HCT116 (cell line): Measurements from ENCODE around the gene ARIH2.

Experiments
- CEBPB ChIP-seq: IDR thresholded peaks from 2 replicates; pipeline ENCODE4 v1.6.1; 2012; ENCODE audit warnings: low read depth
- CTCF ChIP-seq, 3 experiments: fragments of 200-600 bp in 1 of 3; sonication (generic) in 1 of 3; IDR thresholded peaks in 2 of 3; conservative IDR thresholded peaks in 1 of 3; 2 replicates each; pipeline ENCODE4 v1.5.1; 2012 to 2017; ENCODE audit warnings: low read depth in 2 of 3, low read length in 2 of 3, antibody characterized with exemption in 1 of 3, borderline replicate concordance in 1 of 3, control low read depth in 1 of 3, mild to moderate bottlenecking in 1 of 3, mixed read lengths in 1 of 3, mixed run types in 1 of 3, moderate library complexity in 1 of 3; ENCODE audit not compliant: insufficient read depth in 1 of 3
- EZH2phosphoT487 ChIP-seq: fragments of 200-600 bp; IDR thresholded peaks from 2 replicates; pipeline ENCODE4 v1.6.1; 2018; ENCODE audit warnings: antibody characterized with exemption, borderline replicate concordance
- MAX ChIP-seq: IDR thresholded peaks from 2 replicates; pipeline ENCODE4 v1.6.1; 2012
- POLR2A ChIP-seq: IDR thresholded peaks from 2 replicates; pipeline ENCODE4 v1.7.0; 2011; ENCODE audit warnings: borderline replicate concordance; ENCODE audit not compliant: insufficient read depth, insufficient read length; ENCODE audit errors: extremely low read depth
- POLR2AphosphoS5 ChIP-seq: IDR thresholded peaks from 2 replicates; pipeline ENCODE4 v1.6.1; 2011; ENCODE audit warnings: mild to moderate bottlenecking, low read depth, low read length, moderate library complexity
- SRF ChIP-seq: IDR thresholded peaks from 2 replicates; pipeline ENCODE4 v1.6.1; 2012; ENCODE audit warnings: low read depth
- YY1 ChIP-seq: IDR thresholded peaks from 2 replicates; pipeline ENCODE4 v1.6.1; 2011; ENCODE audit warnings: low read length, low read depth, moderate library complexity, mild to moderate bottlenecking; ENCODE audit not compliant: insufficient replicate concordance; ENCODE audit errors: extremely low read depth
- ZBTB33 ChIP-seq: IDR thresholded peaks from 2 replicates; pipeline ENCODE4 v1.6.1; 2011; ENCODE audit warnings: mild to moderate bottlenecking, low read length, moderate library complexity; ENCODE audit not compliant: insufficient replicate concordance; ENCODE audit errors: extremely low read depth

- TF ChIP-seq CTCF (IDR thresholded peaks at IDR 0.05 in 2 of 3, conservative IDR thresholded peaks at IDR 0.05 in 1 of 3; ENCODE audit: borderline replicate concordance in 1 of 3, insufficient read depth in 1 of 3, low read depth in 2 of 3, low read length in 2 of 3) = no peak
- no peak for TF ChIP-seq ZBTB33
- TF ChIP-seq YY1 = no peak
- TF ChIP-seq POLR2AphosphoS5 = no peak
- TF ChIP-seq EZH2phosphoT487 = no peak
- TF ChIP-seq MAX = no peak
- TF ChIP-seq SRF = no peak
- no peak for TF ChIP-seq POLR2A
- no peak for TF ChIP-seq CEBPB
Observed at GRCh38 chr3:48960841-48961413, 42.3 kb downstream of the ARIH2 start.
